Skin of body (tissue), 2 donors: ENCODE data around the gene BRD2. TPM values are rescaled to one million over a fixed set of nuclear protein-coding genes. Genes with fewer than 3 reads are reported as not detected.

Source experiments
- DNase-seq: peaks from one replicate; lab custom pipeline; 2025; lab: John Stamatoyannopoulos, UW
- total RNA-seq: library from RNA; depleted of rRNA; stranded (reverse); fragments of >200 nt; gene quantifications from one replicate; pipeline ENCODE4 v1.2.3, GENCODE V29; 2014

BRD2 gene
- total RNA-seq, 1 donor from 2014 or later: 86.3 TPM

GRCh38 chr6:33028220-33028849 is 59.9 kb downstream of the BRD2 start:
- no peak for DNase-seq

GRCh38 chr6:33029328-33030184 is 61.2 kb downstream of the BRD2 start:
- DNase-seq: no peak

- no peak for DNase-seq
Observed at GRCh38 chr6:33030245-33030644, 61.9 kb downstream of the BRD2 start.

Other genes starting within 250 kb of the BRD2 start
- 0.99 TPM for gene HLA-DQA2, start 227.2 kb upstream of the BRD2 start, total RNA-seq
- gene HLA-DQB2, start 205.1 kb upstream of the BRD2 start, total RNA-seq: 6.4 TPM
- gene HLA-DOB, start 151.6 kb upstream of the BRD2 start, total RNA-seq: 0.69 TPM
- gene TAP2, start 129.9 kb upstream of the BRD2 start, total RNA-seq: 11.0 TPM
- gene PSMB8, start 124.5 kb upstream of the BRD2 start, total RNA-seq: 15.7 TPM
- 17.4 TPM for gene TAP1, start 114.9 kb upstream of the BRD2 start, total RNA-seq
- 7.3 TPM for gene PSMB9, start 114.4 kb upstream of the BRD2 start, total RNA-seq
- gene HLA-DMB, start 27.6 kb upstream of the BRD2 start, total RNA-seq: 12.7 TPM
- gene HLA-DMA, start 15.5 kb upstream of the BRD2 start, total RNA-seq: 7.1 TPM
- gene HLA-DOA, start 41.0 kb downstream of the BRD2 start, total RNA-seq: 2.3 TPM
- gene HLA-DPA1, start 105.1 kb downstream of the BRD2 start, total RNA-seq: 16.1 TPM
- 19.6 TPM for gene HLA-DPB1, start 107.4 kb downstream of the BRD2 start, total RNA-seq
- gene COL11A2, start 223.9 kb downstream of the BRD2 start, total RNA-seq: 1.4 TPM
- 17.9 TPM for gene RXRB, start 232.1 kb downstream of the BRD2 start, total RNA-seq
- gene SLC39A7, start 232.3 kb downstream of the BRD2 start, total RNA-seq: 61.7 TPM
- gene HSD17B8, start 236.1 kb downstream of the BRD2 start, total RNA-seq: 13.4 TPM
- 18.8 TPM for gene RING1, start 239.9 kb downstream of the BRD2 start, total RNA-seq